Daoy (cell line): ENCODE data around the gene ZNF341. TPM values are rescaled to one million over a fixed set of nuclear protein-coding genes. Genes with fewer than 3 reads are reported as not detected.

Experiments
- DNase-seq: peaks from one replicate; pipeline ENCODE4 v3.0.0-alpha.2; 2015; ENCODE audit warnings: low read depth
- total RNA-seq: library from RNA; depleted of rRNA; stranded (reverse); fragments of >200 nt; shearing (Covaris generic); gene quantifications from 2 replicates; pipeline ENCODE4 v1.2.3, GENCODE V29; 2014; rRNA removed

ZNF341 gene
- total RNA-seq, 1 experiment from 2014 or later, result 1.5 TPM

- no peak for DNase-seq
Observed at GRCh38 chr20:33841436-33841799, 109.6 kb downstream of the ZNF341 start.

Other genes with a start within 250 kb of the ZNF341 start
- gene CBFA2T2, start 241.9 kb upstream of the ZNF341 start, total RNA-seq, result 3.6 and 5.1 TPM in 2 replicates
- not detected in 2 replicates for gene C20orf144, start 69.7 kb upstream of the ZNF341 start, total RNA-seq
- gene ACTL10, start 65.1 kb upstream of the ZNF341 start, total RNA-seq, result 0.06 and 0.18 TPM in 2 replicates
- gene NECAB3, start 57.6 kb upstream of the ZNF341 start, total RNA-seq, result 11.5 and 17.3 TPM in 2 replicates
- gene E2F1, start 45.6 kb upstream of the ZNF341 start, total RNA-seq, result 20.7 and 23.9 TPM in 2 replicates
- gene PXMP4, start 11.7 kb upstream of the ZNF341 start, total RNA-seq, result 0.74 and 0.92 TPM in 2 replicates
- gene CHMP4B, start 79.4 kb downstream of the ZNF341 start, total RNA-seq, result 31.9 and 38.5 TPM in 2 replicates